ENCODE measurements around the gene USP3. TPM values are rescaled to one million over a fixed set of nuclear protein-coding genes. Genes with fewer than 3 reads are reported as not detected.

USP3 gene
- total and polyA plus RNA-seq, 2 of the 4 experiments (the other 2 are of a cell fraction): 17.3 to 52.3 TPM

GRCh38 chr15:63489352-63489751 is 15.0 kb upstream of the USP3 start:
- Histone ChIP-seq H2BK20ac (ENCODE audit: low read depth, low read length) (no peak overlapping the region), H3K27me3 (ENCODE audit: control insufficient read depth, insufficient read depth, low read length) (no peaks in the 10 kb centered on the region), H4K20me1 (ENCODE audit: insufficient read depth, low read length) (no peaks in the 10 kb centered on the region), H3K27ac (ENCODE audit: insufficient read depth, low read length) (no peak overlapping the region), H3K18ac (ENCODE audit: low read depth, low read length) (no peak overlapping the region), H2BK15ac (ENCODE audit: low read depth, low read length) (no peak overlapping the region), H3K9me1 (ENCODE audit: insufficient read depth, low read length) (peaks cover 20% of the 10 kb centered on the region), H3K9me3 (ENCODE audit: control insufficient read depth, insufficient read depth, low read length) (no peaks in the 10 kb centered on the region), H2AK5ac (ENCODE audit: low read depth, low read length) (no peak overlapping the region), H3K56ac (ENCODE audit: extremely low read depth, insufficient read depth, low read length) (no peak overlapping the region), H2AFZ (replicated peaks; ENCODE audit: low read length, poor library complexity) (no peak overlapping the region), H4K91ac (ENCODE audit: insufficient read depth, low read depth, low read length) (no peak overlapping the region), H3K9ac (ENCODE audit: low read depth, low read length) (no peak overlapping the region), H3K23ac (ENCODE audit: low read depth, low read length) (no peak overlapping the region), H4K8ac (ENCODE audit: low read depth in 2 of 2, low read length in 2 of 2) (no peak overlapping the region), H3K36me3 (ENCODE audit: control insufficient read depth, insufficient read depth, low read length) (no peaks in the 10 kb centered on the region), H3K4ac (ENCODE audit: low read depth, low read length) (no peak overlapping the region), H3K14ac (replicated peaks; ENCODE audit: low read depth, low read length) (no peak overlapping the region), H2AK9ac (replicated peaks; ENCODE audit: low read depth, low read length, poor library complexity) (no peak overlapping the region), H4K5ac (ENCODE audit: low read depth, low read length) (no peak overlapping the region), H3K4me3 (ENCODE audit: insufficient read depth, low read depth, low read length) (no peak overlapping the region), H2BK120ac (ENCODE audit: low read depth, low read length) (no peak overlapping the region), H2BK5ac (ENCODE audit: low read depth, low read length, poor library complexity, severe bottlenecking) (no peak overlapping the region), H3K4me2 (ENCODE audit: low read depth, low read length) (no peak overlapping the region), H3K4me1 (ENCODE audit: control insufficient read depth, insufficient read depth, low read length) (peaks cover 16% of the 10 kb centered on the region), H3K79me1 (ENCODE audit: low read depth in 1 of 2, low read length in 2 of 2) (no peaks in the 10 kb centered on the region)
- ATAC-seq (ENCODE audit: low read depth) (no peak), DNase-seq (no peak)
- dilution Hi-C loops (cut with HindIII; ENCODE audit: low sequenced_read_pairs, unreplicated experiment) (no loop called here), in situ Hi-C loops (cut with MboI; ENCODE audit: low sequenced_read_pairs) (no loop called here), intact Hi-C loops (cut with micrococcal nuclease) (no loop called here)
- no CpG with 5 or more reads among the region's 5 CpGs for WGBS, 2 experiments (ENCODE audit: extremely low coverage in 2 of 2, insufficient read length in 1 of 2)
- no TSS peak for BruUV-seq (replicated peaks)
- no peak for TF ChIP-seq MXI1 (IDR thresholded peaks at IDR 0.05; ENCODE audit: borderline replicate concordance, low read depth, low read length)
- no peak for TF ChIP-seq RFX5 (IDR thresholded peaks at IDR 0.05; ENCODE audit: low read depth, low read length)
- no peak for TF ChIP-seq MAZ (IDR thresholded peaks at IDR 0.05; ENCODE audit: borderline replicate concordance, low read depth, low read length)
- POLR2A ChIA-PET (ENCODE audit: unreplicated experiment): no interaction called here
- CTCF ChIA-PET: interaction anchor here (0.6 kb wide), 1 partner anchor 23 kb away, joined by 3 read pairs; no protein-coding TSS in a partner anchor
